AG10803 (cell line): ENCODE measurements around the gene SPAG8.

Experiments
- DNase-seq: peaks from one replicate; pipeline ENCODE4 v3.0.0; 2010; ENCODE audit warnings: low read depth
- H3K4me3 ChIP-seq: 2 replicates; pipeline ENCODE4 v1.5.1; 2011; ENCODE audit warnings: mild to moderate bottlenecking, low read length, control low read depth
- CTCF ChIP-seq: conservative IDR thresholded peaks from 2 replicates; pipeline ENCODE4 v1.5.1; 2011; ENCODE audit warnings: mild to moderate bottlenecking, low read length, control low read depth, inconsistent platforms

The SPAG8 gene

GRCh38 chr9:35836595-35836994 lies 24.5 kb upstream of the SPAG8 start:
- no peak for DNase-seq
- no peak overlapping the region for H3K4me3 ChIP-seq
- no peak for TF ChIP-seq CTCF

DNA sequence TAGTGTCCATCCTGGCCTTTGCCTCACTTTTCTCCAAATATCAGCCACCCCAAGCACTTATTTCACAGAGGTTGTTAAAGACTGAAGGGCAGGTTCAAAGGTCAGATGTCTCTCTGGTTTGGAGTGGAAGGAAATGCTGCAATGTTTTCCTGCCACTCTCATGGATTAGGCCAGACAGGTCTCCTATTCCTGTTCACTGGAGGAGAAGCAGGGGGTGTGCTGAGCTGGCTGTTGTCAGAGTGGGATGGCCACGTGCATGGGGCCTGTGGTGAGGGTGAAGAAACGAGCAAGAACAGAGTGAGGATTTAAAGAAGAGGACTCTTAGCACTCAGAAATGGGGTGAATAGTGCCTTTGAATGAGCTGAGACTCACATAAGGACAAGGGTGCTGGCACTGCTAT lies 23.7 kb upstream of the SPAG8 start:
- no peak for DNase-seq
- H3K4me3 ChIP-seq, result no peak overlapping the region

DNA sequence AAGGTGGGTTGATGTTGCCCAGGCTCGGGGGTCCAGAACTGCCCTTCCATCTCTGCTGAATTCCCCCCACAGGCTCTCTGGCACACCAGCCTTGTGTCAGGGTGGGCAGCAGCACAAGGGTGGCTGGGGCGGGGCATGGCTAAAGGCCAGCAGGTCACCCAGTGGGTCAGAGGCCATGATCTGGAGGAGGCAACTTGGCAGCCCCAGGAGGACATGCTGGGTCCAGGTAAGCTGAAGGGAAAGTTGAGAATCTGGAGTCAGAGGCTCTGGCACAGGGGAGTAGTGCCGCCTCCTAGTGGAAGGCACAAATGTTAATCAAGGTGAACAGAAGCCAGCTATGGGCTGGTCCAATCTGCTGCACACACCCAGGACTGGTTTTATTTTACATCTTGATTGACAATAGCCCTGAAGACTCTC lies 23.2 kb upstream of the SPAG8 start:
- peak; percentile 28; the same call in 1 of the 2 replicates for TF ChIP-seq CTCF
- H3K4me3 ChIP-seq, result no peak overlapping the region
- DNase-seq, result no peak

More for the DNA sequence above, 23.7 kb upstream of the SPAG8 start:
- no peak for TF ChIP-seq CTCF

DNA sequence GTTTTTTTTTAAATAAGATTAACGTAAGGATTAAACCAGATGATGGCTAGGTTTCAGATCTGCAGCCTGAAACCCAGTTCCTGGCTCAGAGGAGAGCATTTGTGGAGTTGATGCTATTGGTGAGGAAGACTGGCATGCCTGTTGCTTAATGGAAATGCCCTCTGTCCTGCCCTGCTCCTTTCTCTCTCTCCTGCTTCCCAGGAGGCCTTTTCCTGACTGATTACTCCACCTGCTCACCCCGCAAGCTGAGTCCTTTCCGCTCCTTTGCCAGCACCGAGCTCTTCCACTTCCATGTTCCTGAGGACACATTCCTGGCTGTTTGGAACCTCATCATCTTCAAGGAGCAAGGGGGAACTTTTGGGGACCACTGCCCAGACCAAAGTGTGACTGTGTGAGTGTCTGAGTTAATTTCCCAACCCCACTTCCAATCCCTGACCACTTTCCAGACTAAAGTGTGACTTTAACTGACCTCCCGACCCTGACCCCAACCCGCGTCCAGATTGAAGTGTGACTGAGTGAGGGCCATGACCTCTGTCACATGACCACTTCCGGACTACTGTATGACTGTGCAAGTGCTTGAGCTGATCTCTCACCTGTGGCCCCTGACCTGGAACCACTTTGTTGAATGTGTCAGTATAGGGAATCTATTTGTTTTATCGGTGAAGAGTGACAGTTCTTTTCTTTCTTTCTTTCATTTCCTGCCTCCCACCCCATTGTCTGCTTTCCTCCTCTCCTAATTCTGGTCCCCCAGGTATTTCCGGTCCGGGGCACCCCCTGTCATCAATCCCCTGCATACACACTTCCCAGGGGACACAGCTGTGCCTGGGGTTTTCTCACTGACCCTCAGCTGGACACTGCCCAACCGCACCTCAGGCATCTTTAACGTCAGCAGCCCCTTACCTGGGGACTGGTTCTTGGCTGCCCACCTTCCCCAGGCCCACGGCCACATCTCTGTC lies 22.5 kb upstream of the SPAG8 start:
- H3K4me3 ChIP-seq, result no peak overlapping the region
- TF ChIP-seq CTCF, result no peak
- no peak for DNase-seq

- TF ChIP-seq CTCF, result no peak
- H3K4me3 ChIP-seq, result no peak overlapping the region
- DNase-seq, result no peak
Measured at GRCh38 chr9:35832814-35833213, 20.8 kb upstream of the SPAG8 start.

GRCh38 chr9:35831040-35831439 lies 19.0 kb upstream of the SPAG8 start:
- TF ChIP-seq CTCF, result no peak
- no peak for DNase-seq

DNA sequence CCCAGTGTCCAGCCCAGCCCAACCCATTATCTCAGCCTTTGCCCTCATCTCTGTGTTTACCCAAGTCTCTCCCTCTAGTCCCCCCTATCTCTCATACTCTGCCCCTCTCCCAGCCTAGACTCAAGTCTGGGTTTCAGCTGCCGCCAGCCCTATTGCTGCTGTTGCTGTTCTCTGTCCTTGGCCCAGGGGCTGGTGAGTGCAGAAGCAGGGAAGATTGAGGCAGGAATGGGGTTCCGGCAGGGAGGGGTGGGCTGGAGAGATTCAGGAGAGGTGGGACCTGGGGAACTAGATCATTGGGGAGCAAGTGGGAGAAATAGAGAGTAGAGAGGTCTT lies 17.7 kb upstream of the SPAG8 start:
- H3K4me3 ChIP-seq, result peak overlapping the region; percentile 73
- no peak for DNase-seq

More at GRCh38 chr9:35831040-35831439, 19.0 kb upstream of the SPAG8 start:
- H3K4me3 ChIP-seq, result no peak overlapping the region

More for the DNA sequence above, 17.7 kb upstream of the SPAG8 start:
- no peak for TF ChIP-seq CTCF
